Endothelial cell (in vitro differentiated cells): ENCODE data around the gene TTC8. TPM values are rescaled to one million over a fixed set of nuclear protein-coding genes. Genes with fewer than 3 reads are reported as not detected.
"Not testable (repeated sequence)": the region's sequence is repeated elsewhere in the genome, so short reads cannot be mapped to it uniquely, and the experiment has no call there.

Experiments
- DNase-seq: peaks from one replicate; pipeline ENCODE4 v3.0.0; 2021; ENCODE audit warnings: low spot score
- H3K27ac Mint-ChIP-seq: one replicate; pipeline ENCODE4 v1.8.0; 2021; ENCODE audit warnings: mixed read lengths, inconsistent platforms; ENCODE audit not compliant: unreplicated experiment
- H3K27me3 Mint-ChIP-seq: one replicate; pipeline ENCODE4 v1.8.0; 2021; ENCODE audit warnings: mild to moderate bottlenecking, moderate library complexity, mixed read lengths, inconsistent platforms; ENCODE audit not compliant: unreplicated experiment
- H3K36me3 Mint-ChIP-seq: one replicate; pipeline ENCODE4 v1.8.0; 2021; ENCODE audit warnings: mild to moderate bottlenecking, low read depth, mixed read lengths, inconsistent platforms; ENCODE audit not compliant: unreplicated experiment
- H3K4me1 Mint-ChIP-seq: one replicate; pipeline ENCODE4 v1.8.0; 2021; ENCODE audit warnings: mild to moderate bottlenecking, mixed read lengths, inconsistent platforms; ENCODE audit not compliant: unreplicated experiment
- H3K4me3 Mint-ChIP-seq: one replicate; pipeline ENCODE4 v1.8.0; 2021; ENCODE audit warnings: mild to moderate bottlenecking, mixed read lengths, inconsistent platforms; ENCODE audit not compliant: unreplicated experiment
- H3K9me3 Mint-ChIP-seq: one replicate; pipeline ENCODE4 v1.8.0; 2021; ENCODE audit warnings: mixed read lengths, inconsistent platforms; ENCODE audit not compliant: unreplicated experiment
- long read RNA-seq: library from polyadenylated mRNA; unstranded; transcript quantifications from one replicate; pipeline ENCODE4 v2.0.0, GENCODE V29; 2020; ENCODE audit not compliant: unreplicated experiment
- total RNA-seq: library from RNA; stranded (reverse); fragmentation: NEBNext Ultra II Directional; extraction: Animal tissue kit (Norgen Biotek cat#: 25700); gene quantifications from one replicate; pipeline ENCODE4 v1.2.1, GENCODE V29; 2021; ENCODE audit not compliant: unreplicated experiment
- TF ChIP-seq, protein P1 (sequence below): fragments of 200-600 bp; sonication (generic); IDR thresholded peaks from one replicate; pipeline ENCODE4 v1.5.0; 2021; ENCODE audit warnings: antibody characterized with exemption; ENCODE audit not compliant: unreplicated experiment

The TTC8 gene
- total RNA-seq = 10.0 TPM
- long read RNA-seq, full-length matches to known transcripts = 7 of 7 reads
- long read RNA-seq, partial matches to known transcripts = 0 of 7 reads
- long read RNA-seq, other reads (novel, unspliced or antisense) = 0 of 7 reads

DNA sequence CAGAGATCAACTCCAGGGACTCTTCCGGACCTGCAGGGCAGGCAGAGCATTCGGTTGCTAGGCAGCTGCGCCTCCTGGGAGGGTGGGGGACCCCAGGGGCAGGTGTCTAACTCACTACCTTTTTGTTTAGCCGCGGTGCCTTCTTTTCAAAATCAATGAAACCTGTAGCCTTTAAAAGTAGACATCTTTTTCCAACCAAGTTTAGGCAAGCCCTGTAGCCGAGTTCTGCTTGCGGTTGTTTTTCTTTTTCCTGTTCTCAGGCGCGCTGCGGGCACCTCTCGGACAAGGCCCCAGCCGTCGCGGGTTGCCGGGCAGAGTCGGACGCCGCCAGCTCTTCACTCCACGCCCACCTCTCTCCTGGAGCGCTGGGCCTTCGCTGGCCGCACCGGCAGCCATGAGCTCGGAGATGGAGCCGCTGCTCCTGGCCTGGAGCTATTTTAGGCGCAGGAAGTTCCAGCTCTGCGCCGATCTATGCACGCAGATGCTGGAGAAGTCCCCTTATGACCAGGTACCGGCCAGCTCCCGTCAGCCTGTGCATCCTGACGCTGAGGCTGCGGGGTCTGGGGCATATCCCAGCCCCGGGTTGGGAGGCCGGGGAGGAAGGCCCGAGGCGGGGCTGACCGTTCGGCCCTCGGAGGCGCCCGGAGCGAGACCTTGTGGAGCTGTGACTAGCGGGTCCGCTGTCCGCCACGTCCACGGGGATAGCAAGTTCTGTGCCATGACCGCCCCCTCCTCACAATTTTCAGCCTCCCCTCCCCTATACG lies at the start of gene TTC8:
Gene TTC8, plus strand, starts transcription at position 338 of the 764 bp plus-strand sequence. Its CDS starts 57 bp downstream, at position 395.
- peak; percentile 87 for DNase-seq
- H3K4me1 Mint-ChIP-seq = peaks cover 14% of the 10 kb centered on the region
- peak within 1 kb of the TSS; percentile 98 for H3K4me3 Mint-ChIP-seq
- H3K27ac Mint-ChIP-seq = peak within 1 kb of the TSS; percentile 99
- TF ChIP-seq, protein P1, sequence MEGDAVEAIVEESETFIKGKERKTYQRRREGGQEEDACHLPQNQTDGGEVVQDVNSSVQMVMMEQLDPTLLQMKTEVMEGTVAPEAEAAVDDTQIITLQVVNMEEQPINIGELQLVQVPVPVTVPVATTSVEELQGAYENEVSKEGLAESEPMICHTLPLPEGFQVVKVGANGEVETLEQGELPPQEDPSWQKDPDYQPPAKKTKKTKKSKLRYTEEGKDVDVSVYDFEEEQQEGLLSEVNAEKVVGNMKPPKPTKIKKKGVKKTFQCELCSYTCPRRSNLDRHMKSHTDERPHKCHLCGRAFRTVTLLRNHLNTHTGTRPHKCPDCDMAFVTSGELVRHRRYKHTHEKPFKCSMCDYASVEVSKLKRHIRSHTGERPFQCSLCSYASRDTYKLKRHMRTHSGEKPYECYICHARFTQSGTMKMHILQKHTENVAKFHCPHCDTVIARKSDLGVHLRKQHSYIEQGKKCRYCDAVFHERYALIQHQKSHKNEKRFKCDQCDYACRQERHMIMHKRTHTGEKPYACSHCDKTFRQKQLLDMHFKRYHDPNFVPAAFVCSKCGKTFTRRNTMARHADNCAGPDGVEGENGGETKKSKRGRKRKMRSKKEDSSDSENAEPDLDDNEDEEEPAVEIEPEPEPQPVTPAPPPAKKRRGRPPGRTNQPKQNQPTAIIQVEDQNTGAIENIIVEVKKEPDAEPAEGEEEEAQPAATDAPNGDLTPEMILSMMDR = no peak
- H3K9me3 Mint-ChIP-seq = no peaks in the 10 kb centered on the region
- peaks cover 3% of the 10 kb centered on the region for H3K27me3 Mint-ChIP-seq
- no peaks in the 10 kb centered on the region for H3K36me3 Mint-ChIP-seq

DNA sequence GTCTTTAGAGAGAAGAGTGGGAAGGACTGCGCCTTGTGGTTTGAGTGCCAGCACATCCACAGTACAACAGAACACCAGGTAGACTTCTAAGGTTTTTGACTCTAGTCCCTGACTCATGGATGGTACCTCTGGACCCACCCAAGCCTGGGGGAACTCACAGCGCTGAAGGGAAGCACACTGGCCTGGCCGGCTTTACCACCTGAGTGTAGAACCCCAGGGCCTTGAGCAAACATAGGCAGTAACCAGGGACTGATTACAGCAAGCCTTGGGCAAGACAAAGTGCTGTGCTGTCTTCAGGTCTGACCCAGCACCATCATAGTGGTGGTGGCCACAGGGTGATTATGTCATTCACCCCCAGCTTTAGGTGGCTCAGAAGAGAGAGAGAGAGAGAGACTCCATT lies 48.9 kb upstream of the TTC8 start:
- Mint-ChIP-seq H3K4me3 (no peak overlapping the region), H3K4me1 (no peaks in the 10 kb centered on the region), H3K36me3 (no peaks in the 10 kb centered on the region), H3K27me3 (no peaks in the 10 kb centered on the region), H3K27ac (no peak overlapping the region), H3K9me3 (no peaks in the 10 kb centered on the region)
- DNase-seq = no peak
- TF ChIP-seq, protein P1 = no peak

DNA sequence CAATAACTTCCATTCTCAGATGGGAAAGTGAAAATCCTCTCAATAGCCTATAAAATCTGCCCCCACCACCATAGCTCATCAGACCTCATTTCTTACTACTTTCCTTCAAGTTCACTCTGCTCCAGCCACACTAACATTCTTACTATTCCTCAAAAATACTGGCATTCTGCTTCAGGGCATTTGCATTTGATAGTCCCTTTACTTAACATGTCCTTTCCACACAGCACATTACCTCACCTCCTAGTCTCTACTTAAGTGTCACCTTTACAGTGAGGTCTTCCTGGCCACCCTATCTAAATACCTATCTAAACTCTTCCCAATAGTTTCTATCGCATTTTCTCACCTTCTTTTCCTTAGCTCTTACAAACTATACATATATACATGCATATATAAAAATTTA lies 38.5 kb upstream of the TTC8 start:
- Mint-ChIP-seq H3K27ac (no peak overlapping the region), H3K36me3 (peaks cover 4% of the 10 kb centered on the region), H3K4me1 (no peaks in the 10 kb centered on the region), H3K27me3 (peaks cover 2% of the 10 kb centered on the region), H3K9me3 (peaks cover 11% of the 10 kb centered on the region), H3K4me3 (no peak overlapping the region)
- TF ChIP-seq, protein P1 = no peak
- no peak for DNase-seq

DNA sequence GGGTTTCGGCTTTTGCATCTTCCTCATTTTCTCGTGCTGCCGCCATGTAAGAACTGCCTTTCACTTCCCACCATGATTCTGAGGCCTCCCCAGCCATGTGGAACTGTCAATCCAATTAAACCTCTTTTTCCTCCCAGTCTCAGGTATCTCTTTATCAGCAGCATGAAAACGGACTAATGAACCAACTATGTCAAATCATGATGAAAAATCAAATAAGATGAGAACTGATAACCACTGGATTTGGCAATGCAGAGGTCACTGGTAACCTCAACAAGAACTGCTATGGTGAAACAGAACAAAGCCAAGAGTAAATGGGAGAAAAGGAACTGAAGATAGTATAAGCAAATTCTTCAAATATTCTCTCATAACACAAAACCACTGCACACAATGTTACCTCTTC lies 37.7 kb upstream of the TTC8 start:
- DNase-seq = no peak
- Mint-ChIP-seq H3K4me3 (no peak overlapping the region), H3K27ac (no peak overlapping the region), H3K4me1 (no peaks in the 10 kb centered on the region), H3K36me3 (peaks cover 4% of the 10 kb centered on the region), H3K9me3 (peaks cover 11% of the 10 kb centered on the region), H3K27me3 (peaks cover 2% of the 10 kb centered on the region)
- TF ChIP-seq, protein P1 = no peak

DNA sequence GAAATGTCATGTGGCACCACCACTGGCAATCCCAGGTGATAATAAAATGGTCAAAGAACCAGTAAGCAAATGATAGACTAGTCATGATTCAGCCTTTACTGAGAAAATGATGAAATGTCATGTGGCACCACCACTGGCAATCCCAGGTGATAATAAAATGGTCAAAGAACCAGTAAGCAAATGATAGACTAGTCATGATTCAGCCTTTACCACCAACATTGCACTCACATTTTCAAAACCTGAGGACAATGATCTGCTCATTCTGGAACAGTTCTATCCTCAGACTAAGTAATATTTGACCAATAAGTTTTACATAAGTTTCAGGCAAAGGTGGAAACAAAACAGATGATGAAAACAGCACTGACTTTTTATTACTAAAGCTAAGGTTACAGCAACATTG lies 34.9 kb upstream of the TTC8 start:
- H3K27me3 Mint-ChIP-seq, H3K4me1 Mint-ChIP-seq, H3K27ac Mint-ChIP-seq, H3K9me3 Mint-ChIP-seq, H3K4me3 Mint-ChIP-seq, DNase-seq, H3K36me3 Mint-ChIP-seq: not testable (repeated sequence)
